NCI-H1694 (cell line): ENCODE results near the gene MAD2L2.

ENCODE experiments used
- DNase-seq: peaks from one replicate; lab custom pipeline; 2025; lab: John Stamatoyannopoulos, UW

MAD2L2 gene

GRCh38 chr1:11653101-11653860, 27.7 kb downstream of the MAD2L2 start:
- no peak for DNase-seq

- DNase-seq, result no peak
These were observed 28.7 kb downstream of the MAD2L2 start for GRCh38 chr1:11652203-11652780.

GRCh38 chr1:11651017-11651416, 29.9 kb downstream of the MAD2L2 start:
- DNase-seq, result no peak

GRCh38 chr1:11650331-11650991, 30.5 kb downstream of the MAD2L2 start:
- no peak for DNase-seq

GRCh38 chr1:11649624-11650330, 31.2 kb downstream of the MAD2L2 start:
- DNase-seq, result no peak

- no peak for DNase-seq
These were observed 31.7 kb downstream of the MAD2L2 start for GRCh38 chr1:11649237-11649623.

GRCh38 chr1:11648732-11649158, 32.2 kb downstream of the MAD2L2 start:
- DNase-seq, result no peak

- DNase-seq, result no peak
These were observed 32.9 kb downstream of the MAD2L2 start for GRCh38 chr1:11648039-11648438.

- DNase-seq, result no peak
These were observed 33.6 kb downstream of the MAD2L2 start for GRCh38 chr1:11647333-11647732.

GRCh38 chr1:11646317-11646716, 34.6 kb downstream of the MAD2L2 start:
- DNase-seq, result no peak

- DNase-seq, result peak; percentile 65
These were observed 35.2 kb downstream of the MAD2L2 start for GRCh38 chr1:11645670-11646265.

- DNase-seq, result no peak
These were observed 35.7 kb downstream of the MAD2L2 start for GRCh38 chr1:11645270-11645669.

- DNase-seq, result no peak
These were observed 37.2 kb downstream of the MAD2L2 start for GRCh38 chr1:11643782-11644181.

- peak; percentile 62 for DNase-seq
These were observed 38.4 kb downstream of the MAD2L2 start for GRCh38 chr1:11642418-11643017.

GRCh38 chr1:11641776-11642305, 39.1 kb downstream of the MAD2L2 start:
- DNase-seq, result no peak

GRCh38 chr1:11640944-11641343, 40.0 kb downstream of the MAD2L2 start:
- DNase-seq, result no peak

GRCh38 chr1:11640101-11640500, 40.8 kb downstream of the MAD2L2 start:
- DNase-seq, result no peak

- no peak for DNase-seq
These were observed 41.6 kb downstream of the MAD2L2 start for GRCh38 chr1:11639372-11639771.

GRCh38 chr1:11638121-11638520, 42.8 kb downstream of the MAD2L2 start:
- DNase-seq, result no peak

- DNase-seq, result no peak
These were observed 46.4 kb downstream of the MAD2L2 start for GRCh38 chr1:11634365-11635192.
